K562 treated with DMSO at 1 percent for 48 hours (cell line): ENCODE measurements around the gene SMARCC2. TPM values are rescaled to one million over a fixed set of nuclear protein-coding genes. Genes with fewer than 3 reads are reported as not detected.

Source experiments
- total RNA-seq: library from RNA; unstranded; fragments of 300-600 nt; gene quantifications from 2 replicates; pipeline ENCODE4 v1.2.3, GENCODE V29; 2022; ENCODE audit warnings: low replicate concordance; ENCODE audit errors: extremely low read depth

Gene SMARCC2
- not detected in 2 replicates for total RNA-seq

GRCh38 chr12:56189099-56189917 is at the start of gene SMARCC2:
SMARCC2 (minus strand) TSS chr12:56189483; CDS start chr12:56189461, 22 bp downstream.

GRCh38 chr12:56229916-56230431 is 40.7 kb upstream of the SMARCC2 start, which contains the start of gene SLC39A5:
SLC39A5 (plus strand) TSS chr12:56230051; CDS start chr12:56231275, 1,224 bp downstream.

GRCh38 chr12:56224102-56224701 is 34.9 kb upstream of the SMARCC2 start, which contains the start of gene NABP2:
NABP2 (plus strand) TSS chr12:56224342; CDS start chr12:56224857, 515 bp downstream.

GRCh38 chr12:56221757-56222530 is 32.7 kb upstream of the SMARCC2 start, which contains the start of gene RNF41:
RNF41 (minus strand) TSS chr12:56221922; CDS start chr12:56214047, 7,875 bp downstream.

GRCh38 chr12:56158029-56158925 is 31.0 kb downstream of the SMARCC2 start, which contains the start of gene MYL6:
MYL6 (plus strand) TSS chr12:56158359; CDS start chr12:56158402, 43 bp downstream.

GRCh38 chr12:56152132-56152755 is 37.0 kb downstream of the SMARCC2 start, which contains the start of gene MYL6B:
MYL6B (plus strand) TSS chr12:56152587; CDS start chr12:56153919, 1,332 bp downstream.

GRCh38 chr12:56127888-56128669 is 61.2 kb downstream of the SMARCC2 start, which contains the start of gene ESYT1:
ESYT1 (plus strand) TSS chr12:56128267; CDS start chr12:56128320, 53 bp downstream.

GRCh38 chr12:56117778-56118687 is 71.2 kb downstream of the SMARCC2 start, which contains the start of gene ZC3H10:
ZC3H10 (plus strand) TSS chr12:56118266; CDS start chr12:56120563, 2,297 bp downstream.

GRCh38 chr12:56116267-56117081 is 72.8 kb downstream of the SMARCC2 start, which contains the start of gene RPL41:
RPL41 (plus strand) TSS chr12:56116633.

Other genes starting within 250 kb of the SMARCC2 start
- not detected in 2 replicates for gene PMEL, start 223.4 kb downstream of the SMARCC2 start, total RNA-seq
- gene CDK2, start 222.7 kb downstream of the SMARCC2 start, total RNA-seq, result not detected in 2 replicates
- not detected in 2 replicates for gene RAB5B, start 215.4 kb downstream of the SMARCC2 start, total RNA-seq
- gene SUOX, start 192.2 kb downstream of the SMARCC2 start, total RNA-seq, result not detected in 2 replicates
- gene IKZF4, start 168.4 kb downstream of the SMARCC2 start, total RNA-seq, result not detected in 2 replicates
- not detected in 2 replicates for gene RPS26, start 147.6 kb downstream of the SMARCC2 start, total RNA-seq
- not detected in 2 replicates for gene ERBB3, start 109.3 kb downstream of the SMARCC2 start, total RNA-seq
- not detected in 2 replicates for gene PA2G4, start 84.9 kb downstream of the SMARCC2 start, total RNA-seq
- gene RPL41, start 72.8 kb downstream of the SMARCC2 start, total RNA-seq, result 6,813 TPM in 1 of 2 replicates, not detected in the other
- not detected in 2 replicates for gene ZC3H10, start 71.2 kb downstream of the SMARCC2 start, total RNA-seq
- 641 TPM in 1 of 2 replicates, not detected in the other for gene ESYT1, start 61.2 kb downstream of the SMARCC2 start, total RNA-seq
- not detected in 2 replicates for gene MYL6B, start 36.9 kb downstream of the SMARCC2 start, total RNA-seq
- gene MYL6, start 31.1 kb downstream of the SMARCC2 start, total RNA-seq, result 1,727 TPM in 1 of 2 replicates, not detected in the other
- gene RNF41, start 32.4 kb upstream of the SMARCC2 start, total RNA-seq, result not detected in 2 replicates
- not detected in 2 replicates for gene NABP2, start 34.9 kb upstream of the SMARCC2 start, total RNA-seq
- gene SLC39A5, start 40.6 kb upstream of the SMARCC2 start, total RNA-seq, result not detected in 2 replicates
- not detected in 2 replicates for gene ANKRD52, start 68.9 kb upstream of the SMARCC2 start, total RNA-seq
- not detected in 2 replicates for gene COQ10A, start 77.5 kb upstream of the SMARCC2 start, total RNA-seq
- 326 TPM in 1 of 2 replicates, not detected in the other for gene CS, start 110.8 kb upstream of the SMARCC2 start, total RNA-seq
- not detected in 2 replicates for gene CNPY2, start 126.5 kb upstream of the SMARCC2 start, total RNA-seq
- gene PAN2, start 144.5 kb upstream of the SMARCC2 start, total RNA-seq, result not detected in 2 replicates
- not detected in 2 replicates for gene IL23A, start 149.4 kb upstream of the SMARCC2 start, total RNA-seq
- not detected in 2 replicates for gene STAT2, start 170.6 kb upstream of the SMARCC2 start, total RNA-seq
- not detected in 2 replicates for gene APOF, start 173.4 kb upstream of the SMARCC2 start, total RNA-seq